ENCODE measurements around the gene ABCA13. TPM values are rescaled to one million over a fixed set of nuclear protein-coding genes. Genes with fewer than 3 reads are reported as not detected.

The ABCA13 gene
- polyA plus RNA-seq, 1 experiment, result 0.05 TPM

GRCh38 chr7:48518092-48518491 lies 346.8 kb downstream of the ABCA13 start:
- TF ChIP-seq CTCF (IDR thresholded peaks at IDR 0.05; ENCODE audit: low read depth, low read length), result no peak
- Histone ChIP-seq H3K27me3 (ENCODE audit: control insufficient read depth, insufficient read depth, low read length) (no peaks in the 10 kb centered on the region), H3K9me3 (ENCODE audit: control insufficient read depth, insufficient read depth, low read length) (no peaks in the 10 kb centered on the region), H3K4me3 (ENCODE audit: low read depth, low read length) (no peak overlapping the region), H3K27ac (ENCODE audit: low read depth, low read length) (no peak overlapping the region)
- POLR2A ChIA-PET, result no interaction called here
- DNase-seq (ENCODE audit: low read depth, low spot score), result no peak
- CTCF ChIA-PET, result no interaction called here

- H3K27me3 ChIP-seq (ENCODE audit: control insufficient read depth, insufficient read depth, low read length), result no peaks in the 10 kb centered on the region
- POLR2A ChIA-PET, result no interaction called here
- no peak for TF ChIP-seq CTCF (IDR thresholded peaks at IDR 0.05; ENCODE audit: low read depth, low read length)
- CTCF ChIA-PET, result no interaction called here
- no peak overlapping the region for H3K4me3 ChIP-seq (ENCODE audit: low read depth, low read length)
- DNase-seq (ENCODE audit: low read depth, low spot score), result no peak
- no peak overlapping the region for H3K27ac ChIP-seq (ENCODE audit: low read depth, low read length)
- no peaks in the 10 kb centered on the region for H3K9me3 ChIP-seq (ENCODE audit: control insufficient read depth, insufficient read depth, low read length)
These were observed 351.4 kb downstream of the ABCA13 start for GRCh38 chr7:48522692-48523091.

- Histone ChIP-seq H3K9me3 (ENCODE audit: control insufficient read depth, insufficient read depth, low read length) (no peaks in the 10 kb centered on the region), H3K27me3 (ENCODE audit: control insufficient read depth, insufficient read depth, low read length) (no peaks in the 10 kb centered on the region), H3K27ac (ENCODE audit: low read depth, low read length) (no peak overlapping the region), H3K4me3 (ENCODE audit: low read depth, low read length) (no peak overlapping the region)
- no peak for DNase-seq (ENCODE audit: low read depth, low spot score)
- TF ChIP-seq CTCF (IDR thresholded peaks at IDR 0.05; ENCODE audit: low read depth, low read length), result no peak
- CTCF ChIA-PET, result no interaction called here
- POLR2A ChIA-PET, result no interaction called here
These were observed 354.8 kb downstream of the ABCA13 start for GRCh38 chr7:48525736-48526732.

- Histone ChIP-seq H3K9me3 (ENCODE audit: control insufficient read depth, insufficient read depth, low read length) (no peaks in the 10 kb centered on the region), H3K4me3 (ENCODE audit: low read depth, low read length) (no peak overlapping the region), H3K27ac (ENCODE audit: low read depth, low read length) (no peak overlapping the region), H3K27me3 (ENCODE audit: control insufficient read depth, insufficient read depth, low read length) (no peaks in the 10 kb centered on the region)
- ChIA-PET POLR2A (no interaction called here), CTCF (interaction anchor here (0.9 kb wide), 1 partner anchor 191 kb away, joined by 3 read pairs; no protein-coding TSS in a partner anchor)
- no peak for DNase-seq (ENCODE audit: low read depth, low spot score)
- no peak for TF ChIP-seq CTCF (IDR thresholded peaks at IDR 0.05; ENCODE audit: low read depth, low read length)
These were observed 357.4 kb downstream of the ABCA13 start for GRCh38 chr7:48528646-48529045.

- Histone ChIP-seq H3K4me3 (ENCODE audit: low read depth, low read length) (no peak overlapping the region), H3K27me3 (ENCODE audit: control insufficient read depth, insufficient read depth, low read length) (no peaks in the 10 kb centered on the region), H3K9me3 (ENCODE audit: control insufficient read depth, insufficient read depth, low read length) (0 out of 2 replicates have a peak, but pooled peaks cover 4% of the 10 kb centered on the region), H3K27ac (ENCODE audit: low read depth, low read length) (no peak overlapping the region)
- TF ChIP-seq CTCF (IDR thresholded peaks at IDR 0.05; ENCODE audit: low read depth, low read length), result no peak
- DNase-seq (ENCODE audit: low read depth, low spot score), result no peak
- CTCF ChIA-PET, result no interaction called here
- POLR2A ChIA-PET, result no interaction called here
These were observed 366.3 kb downstream of the ABCA13 start for GRCh38 chr7:48537561-48537960.
